ENCODE data around the gene ADAD1.

The ADAD1 gene

DNA sequence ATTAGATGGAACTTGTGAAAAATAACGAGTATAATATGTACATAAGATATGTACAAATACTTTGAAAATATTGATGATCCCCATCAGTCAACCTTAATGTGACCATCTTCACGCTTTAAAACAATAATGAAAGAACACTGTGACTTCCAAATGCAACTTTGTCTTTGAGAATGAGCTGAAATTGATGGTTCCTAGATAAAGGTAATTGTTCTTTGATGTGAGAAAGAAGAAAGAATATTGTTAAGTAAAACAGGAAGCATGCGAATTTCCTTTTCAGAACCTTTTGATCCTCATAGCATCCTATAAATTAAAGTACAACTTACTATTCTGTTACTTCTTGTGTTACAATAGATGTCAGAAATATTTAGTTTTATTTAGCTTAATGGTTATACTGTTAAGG, 55.5 kb downstream of the ADAD1 start:
- H3K4me2 ChIP-seq (ENCODE audit: low read depth, low read length, poor library complexity, severe bottlenecking), result peak overlapping the region; percentile 17
- no peaks in the 10 kb centered on the region for H3K9me3 ChIP-seq (ENCODE audit: insufficient read depth, low read depth, low read length)
- no peaks in the 10 kb centered on the region for H3K36me3 ChIP-seq (ENCODE audit: insufficient read depth, low read length)
- no peaks in the 10 kb centered on the region for H3K79me2 ChIP-seq (ENCODE audit: insufficient read depth, low read length)
- H3K9ac ChIP-seq (ENCODE audit: low read depth, low read length, poor library complexity, severe bottlenecking), result no peak overlapping the region
- TF ChIP-seq EZH2phosphoT487 (IDR thresholded peaks at IDR 0.05; ENCODE audit: borderline replicate concordance), result no peak
- TF ChIP-seq, protein P1, sequence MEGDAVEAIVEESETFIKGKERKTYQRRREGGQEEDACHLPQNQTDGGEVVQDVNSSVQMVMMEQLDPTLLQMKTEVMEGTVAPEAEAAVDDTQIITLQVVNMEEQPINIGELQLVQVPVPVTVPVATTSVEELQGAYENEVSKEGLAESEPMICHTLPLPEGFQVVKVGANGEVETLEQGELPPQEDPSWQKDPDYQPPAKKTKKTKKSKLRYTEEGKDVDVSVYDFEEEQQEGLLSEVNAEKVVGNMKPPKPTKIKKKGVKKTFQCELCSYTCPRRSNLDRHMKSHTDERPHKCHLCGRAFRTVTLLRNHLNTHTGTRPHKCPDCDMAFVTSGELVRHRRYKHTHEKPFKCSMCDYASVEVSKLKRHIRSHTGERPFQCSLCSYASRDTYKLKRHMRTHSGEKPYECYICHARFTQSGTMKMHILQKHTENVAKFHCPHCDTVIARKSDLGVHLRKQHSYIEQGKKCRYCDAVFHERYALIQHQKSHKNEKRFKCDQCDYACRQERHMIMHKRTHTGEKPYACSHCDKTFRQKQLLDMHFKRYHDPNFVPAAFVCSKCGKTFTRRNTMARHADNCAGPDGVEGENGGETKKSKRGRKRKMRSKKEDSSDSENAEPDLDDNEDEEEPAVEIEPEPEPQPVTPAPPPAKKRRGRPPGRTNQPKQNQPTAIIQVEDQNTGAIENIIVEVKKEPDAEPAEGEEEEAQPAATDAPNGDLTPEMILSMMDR (conservative IDR thresholded peaks at IDR 0.05; ENCODE audit: low read length), result no peak
- no peak overlapping the region for H3K4me3 ChIP-seq (ENCODE audit: low read length, poor library complexity, severe bottlenecking)
- no peaks in the 10 kb centered on the region for H3K9me2 ChIP-seq (replicated peaks; ENCODE audit: low read depth, low read length)
- H3F3A ChIP-seq (ENCODE audit: low read depth), result no peaks in the 10 kb centered on the region
- H2AFZ ChIP-seq (ENCODE audit: low read length), result no peak overlapping the region
- no peaks in the 10 kb centered on the region for H4K20me1 ChIP-seq (ENCODE audit: insufficient read depth, low read length, poor library complexity, severe bottlenecking)
- H3K27me3 ChIP-seq (ENCODE audit: insufficient read depth, low read length, poor library complexity, severe bottlenecking), result no peaks in the 10 kb centered on the region
- H3K4me1 ChIP-seq (ENCODE audit: insufficient read depth, low read length, poor library complexity, severe bottlenecking), result no peaks in the 10 kb centered on the region

DNA sequence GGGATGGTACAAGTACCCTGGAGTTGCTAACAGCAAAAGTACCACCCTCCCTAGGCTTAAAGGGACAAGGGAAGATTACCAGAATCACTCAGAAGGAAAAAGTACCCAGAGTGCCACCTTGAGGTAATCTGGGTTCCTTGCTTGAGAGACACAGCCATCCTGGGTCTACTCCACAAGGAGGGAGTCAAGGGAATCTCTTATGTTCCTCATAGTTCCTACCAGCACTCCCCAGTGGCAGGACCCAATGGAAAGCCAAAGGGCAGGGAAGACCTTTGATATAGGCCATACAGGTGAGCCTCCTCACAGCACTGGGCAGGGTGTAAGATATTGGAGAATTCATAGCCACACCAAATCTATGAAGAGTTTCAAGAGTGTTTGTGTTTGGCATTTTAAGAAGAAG, 72.0 kb downstream of the ADAD1 start:
- Histone ChIP-seq H3K9me3 (ENCODE audit: insufficient read depth, low read depth, low read length) (no peaks in the 10 kb centered on the region), H4K20me1 (ENCODE audit: insufficient read depth, low read length, poor library complexity, severe bottlenecking) (no peaks in the 10 kb centered on the region), H3K79me2 (ENCODE audit: insufficient read depth, low read length) (no peaks in the 10 kb centered on the region), H3K4me3 (ENCODE audit: low read length, poor library complexity, severe bottlenecking) (no peak overlapping the region), H3K27me3 (ENCODE audit: insufficient read depth, low read length, poor library complexity, severe bottlenecking) (no peaks in the 10 kb centered on the region), H2AFZ (ENCODE audit: low read length) (no peak overlapping the region), H3K4me2 (ENCODE audit: low read depth, low read length, poor library complexity, severe bottlenecking) (no peak overlapping the region), H3K4me1 (ENCODE audit: insufficient read depth, low read length, poor library complexity, severe bottlenecking) (peaks cover 3% of the 10 kb centered on the region), H3K36me3 (ENCODE audit: insufficient read depth, low read length) (no peaks in the 10 kb centered on the region), H3F3A (ENCODE audit: low read depth) (no peaks in the 10 kb centered on the region), H3K9me2 (replicated peaks; ENCODE audit: low read depth, low read length) (no peaks in the 10 kb centered on the region), H3K9ac (ENCODE audit: low read depth, low read length, poor library complexity, severe bottlenecking) (no peak overlapping the region)
- TF ChIP-seq, protein P1 (conservative IDR thresholded peaks at IDR 0.05; ENCODE audit: low read length), result peak; percentile 71
- TF ChIP-seq EZH2phosphoT487 (IDR thresholded peaks at IDR 0.05; ENCODE audit: borderline replicate concordance), result no peak

DNA sequence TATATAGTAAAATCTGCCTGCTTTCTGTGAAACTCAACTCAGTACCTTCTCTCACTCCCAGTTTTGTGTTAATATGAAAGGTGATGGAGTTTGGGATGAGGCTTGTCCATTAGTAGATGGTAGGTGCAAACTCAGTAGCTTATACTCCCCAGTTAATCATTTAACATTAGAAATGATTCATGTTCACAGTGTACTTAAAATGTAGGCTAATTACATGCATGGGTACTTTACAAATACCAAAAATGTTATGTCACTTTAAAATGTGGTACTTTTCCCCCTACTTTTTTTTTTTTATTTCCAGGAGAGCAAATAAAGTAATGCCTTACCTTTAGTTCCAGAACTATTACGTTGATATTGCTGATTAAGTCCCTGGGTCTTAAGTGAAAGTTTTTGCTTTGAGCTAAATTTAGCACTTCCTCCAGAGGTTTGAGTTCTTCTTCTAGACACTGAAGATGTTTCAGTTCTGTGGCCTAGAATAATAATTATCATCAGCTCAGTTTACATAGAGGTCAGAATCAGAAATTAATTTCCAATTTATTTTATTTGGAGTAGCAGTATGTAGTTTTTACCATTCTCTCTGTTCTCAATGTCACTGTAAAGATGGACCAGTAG, 74.7 kb downstream of the ADAD1 start:
- H4K20me1 ChIP-seq (ENCODE audit: insufficient read depth, low read length, poor library complexity, severe bottlenecking), result no peaks in the 10 kb centered on the region
- no peak overlapping the region for H2AFZ ChIP-seq (ENCODE audit: low read length)
- no peaks in the 10 kb centered on the region for H3F3A ChIP-seq (ENCODE audit: low read depth)

More for the DNA sequence above, 74.7 kb downstream of the ADAD1 start:
- TF ChIP-seq, protein P1 (conservative IDR thresholded peaks at IDR 0.05; ENCODE audit: low read length), result no peak
- TF ChIP-seq EZH2phosphoT487 (IDR thresholded peaks at IDR 0.05; ENCODE audit: borderline replicate concordance), result no peak
- Histone ChIP-seq H3K9ac (ENCODE audit: low read depth, low read length, poor library complexity, severe bottlenecking) (no peak overlapping the region), H3K9me2 (replicated peaks; ENCODE audit: low read depth, low read length) (no peaks in the 10 kb centered on the region), H3K4me1 (ENCODE audit: insufficient read depth, low read length, poor library complexity, severe bottlenecking) (peaks cover 12% of the 10 kb centered on the region), H3K27me3 (ENCODE audit: insufficient read depth, low read length, poor library complexity, severe bottlenecking) (peaks cover 4% of the 10 kb centered on the region), H3K79me2 (ENCODE audit: insufficient read depth, low read length) (no peaks in the 10 kb centered on the region), H3K4me3 (ENCODE audit: low read length, poor library complexity, severe bottlenecking) (no peak overlapping the region), H3K9me3 (ENCODE audit: insufficient read depth, low read depth, low read length) (no peaks in the 10 kb centered on the region), H3K4me2 (ENCODE audit: low read depth, low read length, poor library complexity, severe bottlenecking) (no peak overlapping the region), H3K36me3 (ENCODE audit: insufficient read depth, low read length) (no peaks in the 10 kb centered on the region)

Data from Loucy (cell line).